H9 (cell line): ENCODE results near the gene ARFGAP1. TPM values are rescaled to one million over a fixed set of nuclear protein-coding genes. Genes with fewer than 3 reads are reported as not detected.

Experiments
- DNase-seq: peaks from one replicate; pipeline ENCODE4 v3.0.0-alpha.2; 2017
- H2AFZ ChIP-seq: one replicate; pipeline ENCODE4 v1.6.1; 2013; ENCODE audit warnings: mild to moderate bottlenecking, low read length, control low read depth, moderate library complexity
- H2AK5ac ChIP-seq: 2 replicates; pipeline ENCODE4 v1.6.1; 2013; ENCODE audit warnings: low read length, control low read depth, mixed read lengths; ENCODE audit not compliant: insufficient read length
- H2BK120ac ChIP-seq: one replicate; pipeline ENCODE4 v1.6.1; 2013; ENCODE audit warnings: low read depth, mild to moderate bottlenecking, low read length, control low read depth, inconsistent platforms; ENCODE audit not compliant: poor library complexity, severe bottlenecking
- H2BK12ac ChIP-seq: 2 replicates; pipeline ENCODE4 v1.6.1; 2013; ENCODE audit warnings: low read length, control low read depth, mixed read lengths, low read depth; ENCODE audit not compliant: insufficient read length
- H2BK15ac ChIP-seq: 2 replicates; pipeline ENCODE4 v1.6.1; 2013; ENCODE audit warnings: low read depth, low read length, control low read depth
- H2BK20ac ChIP-seq: one replicate; pipeline ENCODE4 v1.6.1; 2013; ENCODE audit warnings: low read depth, mild to moderate bottlenecking, low read length, control low read depth, inconsistent platforms; ENCODE audit not compliant: poor library complexity, severe bottlenecking
- H2BK5ac ChIP-seq: 2 replicates; pipeline ENCODE4 v1.6.1; 2013; ENCODE audit warnings: low read length, control low read depth, mixed read lengths; ENCODE audit not compliant: insufficient read length
- H3K14ac ChIP-seq: 2 replicates; pipeline ENCODE4 v1.6.1; 2013; ENCODE audit warnings: low read length, control low read depth; ENCODE audit not compliant: insufficient read depth
- H3K18ac ChIP-seq: 2 replicates; pipeline ENCODE4 v1.6.1; 2013; ENCODE audit warnings: low read depth, mild to moderate bottlenecking, mixed read lengths, low read length, control low read depth; ENCODE audit not compliant: insufficient read length
- H3K23ac ChIP-seq: 2 replicates; pipeline ENCODE4 v1.6.1; 2013; ENCODE audit warnings: low read length, control low read depth, mixed read lengths, low read depth; ENCODE audit not compliant: insufficient read length
- H3K23me2 ChIP-seq: 2 replicates; pipeline ENCODE4 v1.6.1; 2013; ENCODE audit warnings: low read depth, mild to moderate bottlenecking, mixed read lengths, low read length, control low read depth; ENCODE audit not compliant: insufficient read length, poor library complexity, severe bottlenecking
- H3K27ac ChIP-seq: 2 replicates; pipeline ENCODE4 v1.5.1; 2013; ENCODE audit warnings: low read length, control low read depth, mixed read lengths, low read depth; ENCODE audit not compliant: insufficient read length
- H3K27me3 ChIP-seq: 2 replicates; pipeline ENCODE4 v1.6.1; 2013; ENCODE audit warnings: low read length, control low read depth, inconsistent platforms; ENCODE audit not compliant: insufficient read depth
- H3K4ac ChIP-seq: 2 replicates; pipeline ENCODE4 v1.6.1; 2013; ENCODE audit warnings: low read depth, mild to moderate bottlenecking, control low read depth, inconsistent platforms, low read length, moderate library complexity
- H3K4me1 ChIP-seq: 2 replicates; pipeline ENCODE4 v1.6.1; 2013; ENCODE audit warnings: low read length, control low read depth, inconsistent platforms; ENCODE audit not compliant: insufficient read depth
- H3K4me2 ChIP-seq: 2 replicates; pipeline ENCODE4 v1.6.1; 2013; ENCODE audit warnings: low read length, control low read depth, mixed read lengths; ENCODE audit not compliant: insufficient read length, insufficient read depth
- H3K56ac ChIP-seq: 2 replicates; pipeline ENCODE4 v1.6.1; 2013; ENCODE audit warnings: low read depth, mild to moderate bottlenecking, mixed read lengths, low read length, control low read depth; ENCODE audit not compliant: insufficient read length
- H3K79me1 ChIP-seq: 2 replicates; pipeline ENCODE4 v1.6.1; 2013; ENCODE audit warnings: low read depth, mild to moderate bottlenecking, moderate library complexity, low read length, control low read depth, inconsistent platforms; ENCODE audit not compliant: insufficient read depth, poor library complexity, severe bottlenecking
- H3K79me2 ChIP-seq: 2 replicates; pipeline ENCODE4 v1.6.1; 2013; ENCODE audit warnings: low read length, control low read depth, inconsistent platforms; ENCODE audit not compliant: insufficient read depth
- H3K9ac ChIP-seq: 2 replicates; pipeline ENCODE4 v1.6.1; 2013; ENCODE audit warnings: low read length, control low read depth, mixed read lengths; ENCODE audit not compliant: insufficient read length; ENCODE audit errors: extremely low read depth
- H3K9me3 ChIP-seq: one replicate; pipeline ENCODE4 v1.6.1; 2013; ENCODE audit warnings: low read depth, low read length, inconsistent platforms; ENCODE audit not compliant: control insufficient read depth
- H3T11ph ChIP-seq: one replicate; pipeline ENCODE4 v1.6.1; 2013; ENCODE audit warnings: mild to moderate bottlenecking, low read length, control low read depth, inconsistent platforms
- H4K20me1 ChIP-seq: one replicate; pipeline ENCODE4 v1.6.1; 2013; ENCODE audit not compliant: control insufficient read depth, insufficient read length, insufficient read depth
- H4K5ac ChIP-seq: 2 replicates; pipeline ENCODE4 v1.6.1; 2013; ENCODE audit warnings: low read depth, mild to moderate bottlenecking, mixed read lengths, low read length, control low read depth; ENCODE audit not compliant: insufficient read length
- H4K8ac ChIP-seq: replicated peaks from 2 replicates; pipeline ENCODE4 v1.6.1; 2013; ENCODE audit warnings: low read length, control low read depth, mixed read lengths, low read depth; ENCODE audit not compliant: insufficient read length
- H4K91ac ChIP-seq: 2 replicates; pipeline ENCODE4 v1.6.1; 2013; ENCODE audit warnings: low read depth, mild to moderate bottlenecking, moderate library complexity, mixed read lengths, low read length, control low read depth; ENCODE audit not compliant: insufficient read length
- H3K27ac Mint-ChIP-seq, 3 experiments: 2 replicates in 2 of 3; 3 replicates in 1 of 3; pipeline ENCODE4 v1.8.0; 2020 to 2021; ENCODE audit warnings: mixed read lengths in 3 of 3, mild to moderate bottlenecking in 1 of 3, moderate library complexity in 1 of 3
- H3K27me3 Mint-ChIP-seq: 2 replicates; pipeline ENCODE4 v1.8.0; 2021; ENCODE audit warnings: low read depth, mild to moderate bottlenecking, moderate library complexity, mixed read lengths
- H3K36me3 Mint-ChIP-seq, 3 experiments: 2 replicates in 2 of 3; 3 replicates in 1 of 3; pipeline ENCODE4 v1.8.0; 2020 to 2021; ENCODE audit warnings: low read depth in 3 of 3, mixed read lengths in 3 of 3; ENCODE audit not compliant: insufficient read depth in 1 of 3
- H3K4me1 Mint-ChIP-seq, 2 experiments: 2 replicates each; pipeline ENCODE4 v1.8.0; 2020; ENCODE audit warnings: mixed read lengths in 2 of 2
- H3K4me3 Mint-ChIP-seq, 2 experiments: 2 replicates in 1 of 2; 3 replicates in 1 of 2; pipeline ENCODE4 v1.8.0; 2020 to 2021; ENCODE audit warnings: mild to moderate bottlenecking in 2 of 2, mixed read lengths in 2 of 2, moderate library complexity in 1 of 2
- H3K9me3 Mint-ChIP-seq, 2 experiments: 2 replicates in 1 of 2; 3 replicates in 1 of 2; pipeline ENCODE4 v1.8.0; 2020; ENCODE audit warnings: mild to moderate bottlenecking in 2 of 2, mixed read lengths in 2 of 2, moderate library complexity in 1 of 2
- CTCF ChIP-seq: fragments of 200-600 bp; sonication (generic); conservative IDR thresholded peaks from 3 replicates; pipeline ENCODE4 v1.8.0; 2021; ENCODE audit warnings: antibody characterized with exemption, mild to moderate bottlenecking
- WGBS: extraction: QIAGEN DNeasy Blood & Tissue Kit; methylation state at CpG from one replicate; pipeline ENCODE4 v1.1.7; 2013; ENCODE audit warnings: missing lambda C conversion rate, low lambda C conversion rate, mixed read lengths; ENCODE audit not compliant: insufficient read length; ENCODE audit errors: extremely low coverage; 5-methylcytosine and 5-hydroxymethylcytosine counted together
- total RNA-seq: library from RNA; stranded (reverse); gene quantifications from 2 replicates; pipeline ENCODE4 v1.2.1, GENCODE V29; 2021

The ARFGAP1 gene
- total RNA-seq, 1 experiment from 2014 or later: 114 TPM

DNA sequence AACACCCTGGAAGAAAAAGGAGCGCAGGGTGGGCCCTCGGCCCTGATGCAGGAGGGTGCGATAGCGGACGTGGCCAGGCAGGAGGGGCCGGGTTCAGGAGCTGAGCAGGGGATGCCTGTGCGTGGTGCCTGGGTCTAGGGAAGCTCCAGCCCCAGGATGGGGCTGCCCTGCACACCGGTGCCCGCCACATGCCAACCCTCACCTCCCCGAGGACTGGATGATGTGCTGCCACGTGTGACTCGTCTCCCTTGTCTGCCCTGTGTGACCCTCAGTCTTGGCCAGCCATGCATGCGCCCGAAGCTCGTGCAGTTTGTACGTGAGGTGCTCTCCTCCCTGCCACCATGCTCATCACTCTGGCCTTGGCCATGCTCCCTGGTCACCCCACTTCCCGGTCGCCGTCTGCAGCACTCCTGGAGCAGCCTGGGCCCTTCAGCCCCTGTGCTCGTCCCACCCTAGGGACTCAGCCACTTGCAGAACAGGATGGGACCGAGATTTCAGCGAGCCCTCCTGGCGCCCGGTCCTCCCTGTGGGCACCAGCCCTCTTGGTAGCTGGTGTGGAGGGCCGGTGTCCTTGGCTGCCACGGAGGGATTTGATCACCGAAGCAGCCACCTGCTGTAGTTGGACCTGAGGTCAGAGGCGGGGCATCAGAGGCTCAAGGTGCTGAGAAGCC is 16.1 kb downstream of the ARFGAP1 start:
- Histone ChIP-seq H2BK20ac (no peak overlapping the region), H3T11ph (no peak overlapping the region), H3K14ac (no peak overlapping the region), H4K8ac (no peak overlapping the region), H3K9me3 (no peaks in the 10 kb centered on the region), H2BK12ac (no peak overlapping the region), H4K20me1 (no peaks in the 10 kb centered on the region), H3K56ac (no peak overlapping the region), H2AFZ (no peak overlapping the region), H2BK5ac (no peak overlapping the region), H2BK15ac (no peak overlapping the region), H3K23me2 (peaks cover under 1% of the 10 kb centered on the region), H2BK120ac (no peak overlapping the region), H3K27me3 (no peaks in the 10 kb centered on the region), H3K27ac (no peak overlapping the region), H3K23ac (no peak overlapping the region), H4K5ac (no peak overlapping the region), H3K4me1 (no peaks in the 10 kb centered on the region), H3K9ac (no peak overlapping the region), H3K4ac (no peak overlapping the region), H4K91ac (no peak overlapping the region), H3K79me1 (no peaks in the 10 kb centered on the region), H2AK5ac (no peak overlapping the region), H3K79me2 (no peaks in the 10 kb centered on the region), H3K4me2 (no peak overlapping the region), H3K18ac (no peak overlapping the region)
- Mint-ChIP-seq H3K27me3 (peaks cover 1% of the 10 kb centered on the region; the same call in 1 of the 2 replicates), H3K9me3 (no peaks in the 10 kb centered on the region), H3K4me1 (peaks cover 7% of the 10 kb centered on the region in 2 experiments; a peak in 3 of 4 replicates), H3K27ac (no peak overlapping the region), H3K4me3 (no peak overlapping the region; a peak in 1 of 5 replicates), H3K36me3 (peaks cover 6 to 41% (median 27%) of the 10 kb centered on the region in 3 experiments; a peak in 6 of 7 replicates)
- TF ChIP-seq CTCF: no peak
- no CpG with 5 or more reads among the region's 28 CpGs for WGBS
- no peak for DNase-seq
